PFSK-1 (cell line): ENCODE measurements around the gene GOLGA6C.

Experiments
- POLR2AphosphoS5 ChIP-seq: IDR thresholded peaks from 2 replicates; pipeline ENCODE4 v1.6.1; 2012; ENCODE audit warnings: low read depth, mild to moderate bottlenecking, control low read depth, low read length, moderate library complexity
- TF ChIP-seq, protein P1 (sequence below), 2 experiments: IDR thresholded peaks; 2 replicates each; pipeline versions ENCODE4 v1.6.1 to v1.8.0; 2011 to 2012; ENCODE audit warnings: low read depth in 2 of 2, low read length in 2 of 2, control low read depth in 1 of 2, inconsistent platforms in 1 of 2, mild to moderate bottlenecking in 1 of 2, moderate library complexity in 1 of 2; ENCODE audit not compliant: insufficient read depth in 1 of 2

DNA sequence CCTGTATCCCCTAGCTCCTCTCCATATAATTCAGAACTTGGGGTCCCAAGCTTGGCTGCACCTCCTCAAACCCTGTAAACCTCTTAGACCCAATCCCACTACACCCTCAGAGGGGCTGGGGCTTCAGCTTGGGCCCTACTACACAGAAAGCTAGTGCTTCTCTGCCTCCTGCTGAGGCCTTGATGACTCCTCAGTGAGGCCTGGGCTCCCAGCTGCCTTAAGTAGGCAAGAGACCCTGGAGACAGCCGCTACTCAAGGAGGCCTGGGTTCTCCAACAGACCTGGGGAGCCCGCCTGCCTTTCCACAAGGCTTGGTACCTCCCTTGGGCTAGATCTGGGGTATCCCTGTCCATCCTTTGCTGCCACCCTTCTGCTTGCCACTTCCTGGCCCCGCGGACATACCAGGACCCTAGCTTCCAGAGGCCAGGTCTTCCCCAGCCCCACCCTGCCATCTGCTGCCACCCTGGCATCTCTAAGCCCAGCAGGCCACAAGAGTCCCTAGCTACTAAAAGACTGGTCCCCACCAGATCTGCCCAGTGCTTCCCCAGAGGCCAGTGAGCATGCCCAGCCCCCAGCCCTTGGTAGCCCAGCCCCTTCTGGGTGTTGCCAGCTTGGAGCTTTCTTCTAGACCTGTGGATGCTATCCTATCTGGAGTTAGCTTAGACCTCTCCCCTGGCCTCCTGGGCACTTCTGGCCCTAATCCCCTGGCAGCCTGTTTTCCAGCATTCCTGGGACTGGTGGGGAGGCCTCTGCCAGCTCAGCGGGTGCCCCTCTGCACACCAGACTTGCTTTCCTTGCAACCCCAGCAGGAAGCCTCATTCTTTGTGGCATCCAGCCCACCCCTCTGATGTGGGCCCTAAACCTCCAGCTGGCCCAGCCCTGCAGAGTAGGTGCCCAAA, 42.8 kb upstream of the GOLGA6C start:
- TF ChIP-seq, protein P1, sequence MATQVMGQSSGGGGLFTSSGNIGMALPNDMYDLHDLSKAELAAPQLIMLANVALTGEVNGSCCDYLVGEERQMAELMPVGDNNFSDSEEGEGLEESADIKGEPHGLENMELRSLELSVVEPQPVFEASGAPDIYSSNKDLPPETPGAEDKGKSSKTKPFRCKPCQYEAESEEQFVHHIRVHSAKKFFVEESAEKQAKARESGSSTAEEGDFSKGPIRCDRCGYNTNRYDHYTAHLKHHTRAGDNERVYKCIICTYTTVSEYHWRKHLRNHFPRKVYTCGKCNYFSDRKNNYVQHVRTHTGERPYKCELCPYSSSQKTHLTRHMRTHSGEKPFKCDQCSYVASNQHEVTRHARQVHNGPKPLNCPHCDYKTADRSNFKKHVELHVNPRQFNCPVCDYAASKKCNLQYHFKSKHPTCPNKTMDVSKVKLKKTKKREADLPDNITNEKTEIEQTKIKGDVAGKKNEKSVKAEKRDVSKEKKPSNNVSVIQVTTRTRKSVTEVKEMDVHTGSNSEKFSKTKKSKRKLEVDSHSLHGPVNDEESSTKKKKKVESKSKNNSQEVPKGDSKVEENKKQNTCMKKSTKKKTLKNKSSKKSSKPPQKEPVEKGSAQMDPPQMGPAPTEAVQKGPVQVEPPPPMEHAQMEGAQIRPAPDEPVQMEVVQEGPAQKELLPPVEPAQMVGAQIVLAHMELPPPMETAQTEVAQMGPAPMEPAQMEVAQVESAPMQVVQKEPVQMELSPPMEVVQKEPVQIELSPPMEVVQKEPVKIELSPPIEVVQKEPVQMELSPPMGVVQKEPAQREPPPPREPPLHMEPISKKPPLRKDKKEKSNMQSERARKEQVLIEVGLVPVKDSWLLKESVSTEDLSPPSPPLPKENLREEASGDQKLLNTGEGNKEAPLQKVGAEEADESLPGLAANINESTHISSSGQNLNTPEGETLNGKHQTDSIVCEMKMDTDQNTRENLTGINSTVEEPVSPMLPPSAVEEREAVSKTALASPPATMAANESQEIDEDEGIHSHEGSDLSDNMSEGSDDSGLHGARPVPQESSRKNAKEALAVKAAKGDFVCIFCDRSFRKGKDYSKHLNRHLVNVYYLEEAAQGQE (IDR thresholded peaks at IDR 0.05; ENCODE audit: insufficient read depth in 1 of 2, low read depth in 2 of 2, low read length in 2 of 2), result no peak
- no peak; the same call in 1 of the 2 replicates for TF ChIP-seq POLR2AphosphoS5
